HuH-7 (cell line): ENCODE data around the gene EBPL.
"Not testable (repeated sequence)": the region's sequence is repeated elsewhere in the genome, so short reads cannot be mapped to it uniquely, and the experiment has no call there.

Experiments used
- DNase-seq: peaks from one replicate; pipeline ENCODE4 v3.0.0; 2011; ENCODE audit warnings: low spot score

Gene EBPL

DNA sequence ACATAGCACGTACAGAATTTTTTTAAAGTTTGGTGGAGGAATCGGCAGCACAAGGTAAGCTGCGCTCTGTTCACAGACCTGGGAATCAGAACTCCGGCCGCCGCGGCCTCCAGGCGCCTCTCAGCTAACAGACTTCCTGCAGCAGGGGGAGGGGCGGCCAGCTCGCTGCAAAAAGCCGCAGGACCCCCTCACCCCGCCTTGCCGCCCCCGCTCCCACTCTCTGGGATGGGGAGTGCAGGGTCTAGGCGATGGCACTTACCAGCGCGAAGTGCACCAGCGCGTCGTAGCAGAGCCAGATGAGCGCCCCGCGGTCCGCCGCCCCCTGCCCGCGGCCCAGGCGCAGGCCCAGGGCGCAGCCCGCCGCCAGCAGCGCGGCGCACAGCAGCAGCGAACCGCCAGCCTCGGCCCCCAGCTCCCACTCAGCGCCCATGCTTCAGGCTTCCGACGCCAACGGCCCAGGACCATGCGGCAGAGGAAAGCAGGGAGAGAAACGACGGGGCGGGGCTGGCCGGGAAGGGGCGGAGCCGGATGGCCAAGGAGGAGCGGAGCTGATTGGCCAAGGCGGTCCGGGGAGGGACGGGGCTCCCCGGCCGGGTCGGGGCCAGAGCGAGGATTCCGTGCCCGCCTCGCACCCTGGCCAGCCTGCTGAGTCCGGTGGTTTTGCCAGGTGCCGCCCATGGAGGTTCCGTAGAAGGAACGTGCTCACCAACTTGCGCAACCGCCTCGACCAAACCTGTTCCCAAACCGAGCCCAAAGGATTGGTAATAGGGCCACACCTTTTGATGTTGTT is at the start of gene EBPL:
EBPL (minus strand) TSS at position 492 of the 790 bp plus-strand sequence; CDS start at position 430, 62 bp downstream.
- peak; percentile 87 for DNase-seq

DNA sequence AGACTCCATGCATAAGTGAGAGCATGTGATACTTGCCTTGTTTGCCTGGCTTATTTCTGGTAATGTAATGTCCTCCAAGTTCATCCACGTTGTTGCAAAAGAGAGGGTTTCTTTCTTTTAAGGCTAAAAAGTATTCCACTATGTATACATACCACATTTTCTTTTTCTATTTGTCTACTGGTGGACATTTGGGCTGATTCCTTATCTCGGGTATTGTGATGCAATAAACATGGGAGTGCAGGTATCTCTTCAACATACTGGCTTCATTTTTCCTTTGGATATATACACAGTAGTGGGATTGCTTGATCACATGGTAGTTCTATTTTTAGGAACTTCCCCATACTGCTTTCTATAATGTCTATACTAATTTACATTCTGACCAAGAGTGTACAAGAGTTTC is 49.6 kb upstream of the EBPL start:
- DNase-seq: no peak

DNA sequence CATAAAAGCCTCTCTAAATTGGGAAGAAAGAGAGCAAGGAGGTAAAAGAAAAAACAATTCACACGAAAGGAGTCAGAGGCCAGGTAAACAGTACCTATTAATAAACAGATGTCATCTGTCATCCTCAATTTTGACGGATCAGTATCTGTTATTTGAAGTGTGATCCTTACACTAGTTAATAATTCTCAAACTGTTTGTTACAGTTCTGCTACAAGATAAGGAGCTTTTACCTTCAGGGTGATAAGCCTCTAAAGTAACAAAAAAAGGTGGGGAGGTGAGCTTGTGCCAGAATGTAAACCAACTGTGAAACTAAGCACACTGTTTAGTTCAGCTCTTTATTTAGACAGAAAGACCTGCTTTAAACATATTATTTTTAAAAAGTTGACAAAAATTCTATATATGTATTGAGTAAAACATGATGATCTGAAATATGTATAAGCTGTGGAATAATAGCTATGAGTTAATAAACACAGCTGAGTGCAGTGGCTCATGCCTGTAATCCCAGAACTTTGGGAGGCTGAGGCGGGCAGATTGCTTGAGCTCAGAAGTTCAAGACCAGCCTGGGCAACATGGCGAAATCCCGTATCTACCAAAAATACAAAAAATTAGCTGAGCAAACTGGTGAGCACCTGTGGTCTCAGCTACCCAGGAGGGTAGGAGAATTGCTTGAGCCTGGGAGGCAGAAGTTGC is 48.4 kb upstream of the EBPL start:
- no peak for DNase-seq

DNA sequence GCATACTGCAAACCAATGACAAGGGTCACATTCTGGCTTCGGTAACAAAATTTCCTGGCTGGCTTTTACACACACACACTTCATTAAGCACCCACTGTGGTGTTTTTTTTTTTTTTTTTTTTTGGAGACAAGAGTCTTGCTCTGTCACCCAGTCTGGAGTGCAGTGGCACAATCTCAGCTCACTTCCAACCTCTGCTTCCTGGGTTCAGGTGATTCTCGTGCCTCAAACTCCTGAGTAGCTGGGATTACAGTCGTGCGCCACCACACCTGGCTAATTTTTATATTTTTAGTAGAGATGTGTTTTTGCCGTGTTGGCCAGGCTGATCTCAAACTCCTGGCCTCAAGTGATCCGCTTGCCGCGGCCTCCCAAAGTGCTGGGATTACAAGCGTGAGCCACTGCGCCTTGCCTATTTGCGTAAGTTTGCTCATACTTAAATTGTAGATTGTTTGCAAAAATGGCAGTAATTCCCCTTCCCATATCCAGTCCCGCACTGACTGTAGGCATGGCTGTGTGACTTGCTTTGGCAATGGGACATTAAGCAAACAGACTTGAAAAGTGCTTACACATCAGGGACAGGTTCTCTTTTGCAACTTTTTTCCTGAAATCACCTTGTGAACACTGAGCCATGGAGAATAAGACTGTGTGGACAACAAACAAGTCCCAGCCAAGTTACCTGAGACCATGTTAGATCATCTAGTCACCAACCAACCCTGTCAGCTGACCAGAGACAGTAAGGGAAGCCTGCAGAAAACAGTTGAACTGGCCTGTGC is 42.1 kb upstream of the EBPL start:
- DNase-seq: peak; percentile 34

DNA sequence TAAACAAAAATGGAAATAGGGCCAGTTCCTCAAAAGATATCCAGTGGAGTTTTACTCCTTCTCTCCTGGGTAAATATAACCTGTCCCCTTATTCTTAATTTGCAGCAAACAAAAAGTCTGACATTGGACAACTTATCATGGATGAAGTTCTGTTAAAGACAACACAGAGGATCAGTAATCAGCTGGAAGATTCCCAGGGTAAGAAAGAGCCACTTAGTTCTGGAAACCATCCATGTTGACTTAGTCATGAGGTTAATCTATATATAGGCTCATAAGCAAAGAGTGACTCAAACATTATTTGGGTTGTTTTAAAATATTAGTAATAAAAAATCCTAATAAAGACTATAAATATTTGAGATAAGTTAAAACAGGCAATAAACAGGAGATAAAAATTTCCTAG is 40.5 kb upstream of the EBPL start:
- DNase-seq: no peak

DNA sequence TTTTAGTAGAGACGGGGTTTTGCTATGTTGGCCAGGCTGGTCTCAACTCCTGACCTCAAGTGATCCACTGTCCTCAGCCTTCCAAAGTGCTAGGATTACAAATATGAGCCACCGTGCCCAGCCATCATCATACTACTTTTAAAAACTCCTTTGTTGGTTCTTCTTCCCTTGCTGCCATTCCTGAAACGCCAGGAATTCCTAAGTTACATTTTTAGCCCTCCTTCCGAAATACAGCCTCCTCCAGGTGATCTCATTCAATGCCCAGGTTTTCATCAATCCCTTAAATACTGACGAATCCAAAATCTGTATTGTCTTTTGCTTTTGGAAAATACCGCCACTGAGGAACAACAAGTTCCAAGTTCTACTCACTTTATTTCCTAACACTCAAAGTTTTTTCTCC is 25.3 kb upstream of the EBPL start:
- DNase-seq: no peak

DNA sequence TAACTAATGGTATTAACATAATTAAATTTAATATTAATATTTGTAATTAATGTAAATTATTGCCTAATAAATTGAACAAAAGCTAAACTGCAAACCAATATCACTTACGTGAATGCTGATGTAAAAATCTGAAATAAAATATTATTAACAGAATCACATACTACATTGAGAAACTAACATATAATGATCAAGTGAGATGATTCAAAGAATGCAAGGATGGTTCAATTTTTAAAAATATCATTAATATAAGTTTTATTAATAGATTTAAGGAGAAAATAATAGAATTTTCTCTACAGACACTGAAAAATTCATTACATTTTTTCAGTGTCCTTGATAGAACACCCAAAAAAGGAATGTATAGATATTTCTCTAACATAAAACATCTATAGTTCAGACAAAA is 23.5 kb upstream of the EBPL start:
- no peak for DNase-seq

DNA sequence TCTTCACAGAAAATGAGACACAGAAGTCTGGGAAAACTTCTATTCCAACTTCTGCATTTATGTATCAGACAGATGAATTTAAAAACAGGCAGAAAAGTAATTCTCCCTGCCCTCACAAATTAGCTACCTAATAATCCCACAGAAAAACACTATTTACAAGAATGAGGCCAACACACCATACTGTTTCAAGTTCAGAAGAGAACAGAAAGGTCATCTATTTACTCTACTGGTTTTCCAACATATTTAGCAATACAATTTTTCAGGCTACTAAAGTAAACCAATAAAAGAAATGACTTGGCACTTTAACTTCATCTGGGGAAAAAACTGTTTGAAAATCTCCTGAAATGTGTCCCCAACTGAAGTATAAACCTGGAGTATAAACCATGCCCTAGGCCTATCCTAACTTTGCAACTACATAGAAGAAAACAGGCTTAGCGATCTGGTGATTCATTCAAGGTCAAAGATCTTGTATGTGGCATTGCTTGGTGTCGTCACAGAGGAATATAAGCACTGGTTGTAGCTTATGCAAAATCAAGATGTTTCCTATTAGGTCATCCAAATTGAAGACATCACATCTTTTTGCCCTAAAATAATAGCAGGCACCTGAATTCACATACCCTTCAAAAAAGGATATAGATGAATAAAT is 20.1 kb upstream of the EBPL start:
- DNase-seq: no peak

DNA sequence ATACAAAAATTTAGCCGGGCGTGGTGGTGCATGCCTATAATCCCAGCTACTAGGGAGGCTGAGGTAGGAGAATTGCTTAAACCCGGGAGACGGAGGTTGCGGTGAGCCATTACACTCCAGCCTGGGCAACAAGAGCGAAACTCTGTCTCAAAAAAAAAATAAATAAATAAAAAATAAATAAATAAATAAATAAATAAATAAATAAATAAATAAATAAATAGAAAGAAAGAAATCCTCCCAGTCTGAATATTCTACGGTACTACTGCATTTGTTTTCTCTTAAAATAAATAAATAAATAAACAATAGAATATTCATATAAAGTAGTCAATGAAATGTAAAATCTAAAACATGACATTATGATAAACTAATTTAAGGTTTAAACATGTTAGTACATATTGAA is 13.0 kb upstream of the EBPL start:
- not testable (repeated sequence) for DNase-seq

DNA sequence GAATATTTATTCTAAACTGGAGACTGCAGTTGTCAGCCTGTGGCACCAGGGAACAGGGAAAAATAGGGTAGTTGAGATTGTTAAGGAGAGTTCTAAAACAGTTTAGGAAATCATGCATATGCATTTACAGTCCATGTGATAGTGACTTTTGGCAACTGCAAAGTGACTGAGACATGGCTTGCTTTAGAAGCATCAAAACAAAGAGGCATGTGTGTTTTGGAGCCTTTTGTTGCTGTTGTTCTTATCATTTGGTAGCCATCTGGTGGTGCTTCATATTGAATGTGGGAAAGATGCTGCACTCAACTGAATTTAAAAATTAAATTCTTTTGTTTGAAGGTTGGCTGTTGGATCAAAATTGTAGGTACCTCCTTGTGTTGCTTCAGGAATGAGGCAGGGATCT is 10.2 kb upstream of the EBPL start:
- no peak for DNase-seq

DNA sequence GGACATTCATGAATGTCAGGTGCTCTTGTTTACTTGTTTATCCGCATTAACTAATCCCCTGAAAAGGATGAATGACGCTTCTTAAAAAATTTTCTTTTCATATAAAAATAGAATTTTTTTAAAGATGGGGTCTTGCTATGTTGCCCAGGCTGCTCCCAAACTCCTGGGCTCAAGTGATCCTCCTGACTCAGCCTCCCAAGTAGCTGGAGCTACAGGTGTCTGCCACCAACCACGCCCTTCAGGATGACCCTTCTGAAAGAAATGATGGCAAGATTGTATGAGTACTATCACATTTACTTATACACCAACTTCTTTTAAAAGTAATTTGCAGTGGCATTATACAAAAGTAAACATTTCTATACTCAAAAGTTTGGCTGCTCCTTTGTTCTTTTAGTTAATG is 6.2 kb upstream of the EBPL start:
- DNase-seq: no peak

DNA sequence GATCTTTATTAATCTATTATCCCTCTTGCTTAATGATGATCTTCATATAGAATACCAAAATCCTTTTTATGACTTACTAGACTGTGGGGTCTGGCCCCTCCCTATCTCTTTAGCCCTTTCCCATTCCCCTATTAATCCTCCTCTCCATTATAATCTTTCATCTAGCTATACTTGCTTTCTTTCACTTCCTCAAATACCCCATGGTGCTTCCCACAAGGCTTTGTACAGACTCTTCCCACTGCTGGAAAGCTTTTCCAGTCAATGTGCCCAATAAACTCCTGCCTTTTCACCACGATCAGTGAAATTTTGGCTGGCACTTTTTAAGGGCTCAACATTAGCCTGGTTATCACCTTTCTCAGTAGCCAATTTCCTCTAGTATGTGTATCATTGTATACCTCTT is 3.2 kb upstream of the EBPL start:
- DNase-seq: no peak

DNA sequence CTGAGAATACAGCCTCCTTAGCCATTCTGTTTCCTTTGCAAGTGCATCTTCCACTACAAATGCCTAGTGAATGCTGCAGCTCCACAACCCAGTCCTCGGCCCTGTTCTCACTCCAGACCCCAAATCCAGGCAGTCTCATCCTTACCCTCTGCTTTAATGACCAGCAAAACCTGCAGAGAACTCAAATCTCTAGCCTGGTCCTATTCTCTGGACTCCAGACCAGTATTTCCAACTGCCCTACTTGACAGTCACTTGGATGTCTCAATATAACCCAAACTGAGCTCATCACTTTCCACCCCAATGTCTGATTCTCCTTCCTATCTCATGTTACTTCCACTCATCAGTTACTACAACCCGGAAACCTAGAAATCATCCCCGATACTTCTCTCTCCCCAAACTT is 2.6 kb upstream of the EBPL start:
- DNase-seq: no peak

DNA sequence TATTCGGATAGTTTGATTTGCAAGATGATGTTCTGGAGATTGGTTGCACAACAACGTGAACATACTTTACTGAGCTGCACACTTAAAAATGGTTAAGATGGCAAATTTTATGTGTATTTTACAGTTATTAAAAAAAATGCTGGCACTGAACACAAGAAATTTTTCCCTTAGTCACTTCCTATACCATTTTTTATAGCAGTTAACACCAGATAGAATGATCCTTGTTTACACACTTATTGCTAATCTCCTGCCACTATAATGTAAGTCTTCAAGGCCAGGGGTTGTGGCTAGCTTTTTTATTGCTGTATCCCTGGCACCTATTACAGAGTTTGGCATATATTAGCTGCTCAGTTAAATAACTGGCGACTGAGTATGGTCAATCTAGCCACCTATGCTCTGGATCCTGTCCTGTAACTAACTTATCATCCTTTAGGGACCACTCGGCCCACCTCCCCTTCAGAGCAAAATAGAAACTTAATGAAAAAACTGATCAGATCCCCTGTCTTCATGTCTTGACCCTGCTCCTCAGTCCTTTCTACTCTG is 2.0 kb upstream of the EBPL start:
- no peak for DNase-seq

DNA sequence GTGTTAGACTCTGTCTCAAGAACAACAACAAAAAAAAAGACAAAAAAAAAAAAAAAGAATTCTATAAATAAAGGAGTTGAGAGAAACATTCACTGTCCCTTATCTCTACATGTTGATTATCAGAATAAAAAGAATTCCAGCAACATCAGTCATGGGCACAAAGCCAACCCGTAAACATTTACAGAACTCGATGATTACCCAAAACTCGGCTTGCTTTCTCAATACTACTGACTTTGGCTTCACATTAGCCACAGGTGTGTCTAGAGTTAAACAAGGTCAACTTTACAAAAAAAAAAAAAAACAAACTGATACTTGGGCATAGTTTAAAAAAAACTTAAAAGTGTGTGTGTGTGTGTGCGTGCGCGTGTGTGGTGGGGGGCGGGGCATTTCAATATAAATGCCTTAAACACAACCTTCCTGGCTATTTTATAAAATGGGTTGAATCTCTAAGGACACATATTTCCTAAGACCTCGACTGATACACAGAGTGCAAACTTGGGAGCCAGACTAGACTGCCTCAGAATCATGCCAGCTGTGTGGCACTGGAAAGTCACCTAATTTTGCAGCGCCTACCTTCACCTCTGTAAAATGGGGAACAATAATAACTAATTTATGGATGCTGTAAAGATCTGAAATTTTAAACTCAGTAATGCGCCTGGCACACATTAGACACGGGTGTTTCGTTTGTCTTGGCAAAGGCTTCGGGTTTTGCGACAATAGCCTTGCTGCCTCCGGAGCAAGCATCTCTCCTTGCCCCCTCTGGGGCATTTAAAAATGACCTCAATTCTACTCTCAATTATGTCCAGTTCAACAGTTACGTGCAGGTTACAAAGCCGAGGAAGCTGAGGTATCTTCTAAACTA is 922 bp downstream of the EBPL start:
- DNase-seq: peak; percentile 39

DNA sequence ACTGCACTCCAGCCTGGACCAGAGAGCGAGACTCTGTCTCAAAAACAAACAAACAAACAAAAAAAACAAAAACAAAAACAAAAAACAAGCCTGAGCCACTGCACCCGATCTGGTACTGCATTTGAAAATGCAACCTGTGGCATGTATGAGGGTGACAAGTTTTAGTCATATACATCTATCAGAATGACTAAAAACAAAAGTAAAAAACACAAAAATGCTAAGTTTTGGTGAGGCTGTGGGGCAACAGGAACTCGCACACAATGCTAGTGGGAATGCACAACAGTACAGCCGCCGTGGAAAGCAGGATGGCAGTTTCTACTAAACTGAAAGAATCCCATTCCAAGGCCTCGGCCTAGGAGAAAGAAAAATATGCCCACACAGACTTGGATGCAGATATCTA is 7.8 kb downstream of the EBPL start:
- no peak for DNase-seq

DNA sequence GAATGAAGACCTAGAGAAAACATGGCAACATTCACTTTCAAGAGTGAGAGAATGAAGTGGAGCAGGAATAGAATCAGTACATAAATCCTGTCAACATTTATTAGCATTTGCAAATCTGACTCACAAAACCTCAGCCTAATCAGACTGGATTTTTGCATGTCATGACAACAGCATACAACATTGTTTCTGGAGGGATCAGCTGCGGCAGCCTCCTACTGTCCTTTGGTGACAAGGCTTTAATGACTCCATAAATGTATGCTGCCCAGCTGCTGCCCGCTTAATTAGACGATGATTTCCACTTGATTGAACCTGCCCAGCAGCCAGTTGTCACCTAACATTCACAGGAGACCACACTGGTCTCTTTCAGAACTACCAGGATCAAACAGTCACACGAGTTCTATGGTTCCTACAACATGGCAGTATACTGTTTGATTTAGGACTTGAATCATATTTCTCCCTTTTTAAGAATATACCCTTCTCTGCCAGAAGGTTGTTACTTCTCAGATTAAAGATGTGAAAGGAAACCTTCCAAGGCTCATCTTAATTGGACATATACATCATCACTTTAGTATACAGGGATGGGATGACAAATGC is 9.3 kb downstream of the EBPL start:
- no peak for DNase-seq

DNA sequence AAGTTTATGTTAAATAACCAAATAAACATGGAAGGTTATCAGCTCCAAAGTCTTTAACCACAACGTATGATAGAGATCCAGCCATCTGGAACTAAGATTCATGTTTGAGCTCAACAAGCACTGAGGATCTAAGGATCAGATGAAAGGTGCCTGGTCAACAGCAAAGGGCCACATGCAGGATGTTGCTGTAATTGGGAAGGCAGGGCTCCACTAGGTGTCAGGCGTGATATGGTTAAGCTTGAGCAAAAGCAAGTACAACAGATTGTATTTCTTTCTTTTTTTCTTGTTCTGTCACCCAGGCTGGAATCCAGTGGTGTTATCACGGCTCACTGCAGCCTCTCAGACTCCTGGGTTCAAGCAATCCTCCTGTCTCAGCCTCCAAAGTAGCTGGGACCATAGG is 12.0 kb downstream of the EBPL start:
- DNase-seq: peak; percentile 22

DNA sequence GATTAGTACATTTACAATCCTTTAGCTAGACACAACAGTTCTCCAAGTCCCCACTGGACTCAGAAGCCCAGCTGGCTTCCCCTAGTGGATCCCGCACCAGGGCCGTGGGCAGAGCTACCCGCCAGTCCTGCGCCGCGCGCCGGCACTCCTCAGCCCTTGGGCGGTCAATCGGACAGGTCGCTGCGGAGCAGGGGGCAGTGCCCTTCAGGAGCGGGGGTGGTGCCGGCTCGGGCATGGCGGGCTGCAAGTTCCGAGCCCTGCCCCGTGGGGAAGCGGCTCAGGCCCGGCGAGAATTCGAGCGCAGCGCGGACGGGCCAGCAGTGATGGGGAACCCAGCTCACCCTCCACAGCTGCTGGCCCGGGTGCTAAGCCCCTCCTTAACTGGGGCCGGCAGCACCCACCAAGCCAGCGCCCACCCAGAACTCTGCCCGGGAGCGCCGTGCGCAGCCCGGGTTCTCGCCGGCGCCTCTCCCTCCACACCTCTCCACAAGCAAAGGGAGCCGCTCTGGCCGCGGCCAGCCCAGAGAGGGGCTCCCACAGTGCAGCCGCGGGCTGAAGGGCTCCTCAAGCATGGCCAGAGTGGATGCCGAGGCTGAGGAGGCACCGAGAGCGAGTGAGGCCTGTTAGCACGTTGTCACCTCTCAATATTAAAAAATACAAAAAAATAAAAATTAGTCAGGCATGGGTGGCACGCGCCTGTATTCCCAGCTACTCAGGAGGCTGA is 12.9 kb downstream of the EBPL start:
- DNase-seq: no peak
